Prostate gland (tissue), 2 donors: ENCODE results near the gene IRF7.

ENCODE experiments used
- CTCF ChIP-seq, 4 experiments: fragments of 200-600 bp in 2 of 4; fragments of 450-650 bp in 2 of 4; sonication (generic) in 2 of 4; IDR thresholded peaks; 1 replicate in 3 of 4; 2 replicates in 1 of 4; pipeline ENCODE4 v1.5.1; 2016 to 2019; ENCODE audit warnings: antibody characterized with exemption in 4 of 4, mild to moderate bottlenecking in 2 of 4, moderate library complexity in 2 of 4
- POLR2AphosphoS5 ChIP-seq: sonication (generic); formaldehyde crosslinking; IDR thresholded peaks from one replicate; pipeline ENCODE4 v1.6.1; 2017; ENCODE audit warnings: antibody characterized with exemption

GRCh38 chr11:606245-606644 lies 9.5 kb downstream of the IRF7 start:
- TF ChIP-seq CTCF (IDR thresholded peaks at IDR 0.05) (no peak), POLR2AphosphoS5 (peak; percentile 46)
